Measurements from ENCODE around the gene CSE1L. TPM values are rescaled to one million over a fixed set of nuclear protein-coding genes. Genes with fewer than 3 reads are reported as not detected.
"Not testable (repeated sequence)": the region's sequence is repeated elsewhere in the genome, so short reads cannot be mapped to it uniquely, and the experiment has no call there.

The CSE1L gene
- total and polyA plus RNA-seq, 8 donors: 41.5 to 87.9 (median 75.8) TPM

DNA sequence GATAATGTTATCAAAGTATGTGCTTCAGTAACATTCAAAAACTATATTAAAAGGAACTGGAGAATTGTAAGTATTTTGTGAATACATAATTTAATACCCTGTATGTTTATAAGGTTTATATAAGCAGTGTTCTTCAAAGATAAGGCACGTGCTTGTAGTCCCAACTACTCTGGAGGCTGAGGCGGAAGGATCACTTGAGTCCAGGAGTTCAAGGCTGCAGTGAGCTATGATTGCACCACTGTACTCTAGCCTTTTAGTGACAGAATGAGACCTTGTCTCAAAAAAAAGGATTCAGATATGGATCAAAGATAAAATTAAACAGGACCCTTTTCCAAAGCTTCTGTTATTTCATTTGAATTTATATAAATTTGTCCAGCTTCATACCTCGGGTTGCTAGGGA, 17.2 kb downstream of the CSE1L start:
- peaks cover 0 to 90% of the 10 kb centered on the region in 2 donors for H3K36me3 ChIP-seq
- ATAC-seq: no peak

DNA sequence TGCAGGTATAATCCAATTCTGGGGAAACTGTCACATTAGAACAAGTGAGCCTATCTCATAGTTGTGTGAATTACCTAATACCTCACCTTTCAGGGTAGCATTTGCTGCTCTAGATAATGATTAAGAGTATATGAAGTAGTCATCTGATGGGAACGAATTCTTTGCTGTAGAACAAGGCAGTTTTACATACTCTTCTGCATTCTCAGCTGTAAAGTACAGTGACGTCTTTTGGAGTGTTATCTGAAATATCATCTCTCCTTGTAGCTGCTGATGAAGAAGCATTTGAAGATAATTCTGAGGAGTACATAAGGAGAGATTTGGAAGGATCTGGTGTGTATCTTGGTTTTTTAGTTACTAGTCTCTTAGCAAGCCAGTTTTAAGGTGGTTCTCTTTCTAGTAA, 28.4 kb downstream of the CSE1L start:
- no peak for ATAC-seq
- intact Hi-C loops (cut with DNase I): no loop called here
- TF ChIP-seq, protein P1, sequence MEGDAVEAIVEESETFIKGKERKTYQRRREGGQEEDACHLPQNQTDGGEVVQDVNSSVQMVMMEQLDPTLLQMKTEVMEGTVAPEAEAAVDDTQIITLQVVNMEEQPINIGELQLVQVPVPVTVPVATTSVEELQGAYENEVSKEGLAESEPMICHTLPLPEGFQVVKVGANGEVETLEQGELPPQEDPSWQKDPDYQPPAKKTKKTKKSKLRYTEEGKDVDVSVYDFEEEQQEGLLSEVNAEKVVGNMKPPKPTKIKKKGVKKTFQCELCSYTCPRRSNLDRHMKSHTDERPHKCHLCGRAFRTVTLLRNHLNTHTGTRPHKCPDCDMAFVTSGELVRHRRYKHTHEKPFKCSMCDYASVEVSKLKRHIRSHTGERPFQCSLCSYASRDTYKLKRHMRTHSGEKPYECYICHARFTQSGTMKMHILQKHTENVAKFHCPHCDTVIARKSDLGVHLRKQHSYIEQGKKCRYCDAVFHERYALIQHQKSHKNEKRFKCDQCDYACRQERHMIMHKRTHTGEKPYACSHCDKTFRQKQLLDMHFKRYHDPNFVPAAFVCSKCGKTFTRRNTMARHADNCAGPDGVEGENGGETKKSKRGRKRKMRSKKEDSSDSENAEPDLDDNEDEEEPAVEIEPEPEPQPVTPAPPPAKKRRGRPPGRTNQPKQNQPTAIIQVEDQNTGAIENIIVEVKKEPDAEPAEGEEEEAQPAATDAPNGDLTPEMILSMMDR (IDR thresholded peaks at IDR 0.05): no peak
- peaks cover 0 to 94% of the 10 kb centered on the region in 2 donors for H3K36me3 ChIP-seq
- no peaks in the 10 kb centered on the region for H3K9me3 ChIP-seq
- H3K4me3 ChIP-seq: no peak overlapping the region
- H3K27me3 ChIP-seq: no peaks in the 10 kb centered on the region
- H3K27ac ChIP-seq: no peak overlapping the region
- no peaks in the 10 kb centered on the region for H3K4me1 ChIP-seq
- DNase-seq: no peak

More for the DNA sequence above, 17.2 kb downstream of the CSE1L start:
- TF ChIP-seq, protein P1 (IDR thresholded peaks at IDR 0.05): no peak
- H3K27ac ChIP-seq: no peak overlapping the region
- H3K4me1 ChIP-seq: no peaks in the 10 kb centered on the region
- intact Hi-C loops (cut with DNase I): no loop called here
- H3K27me3 ChIP-seq: no peaks in the 10 kb centered on the region
- no peak overlapping the region for H3K4me3 ChIP-seq
- no peak for DNase-seq
- no peaks in the 10 kb centered on the region for H3K9me3 ChIP-seq

DNA sequence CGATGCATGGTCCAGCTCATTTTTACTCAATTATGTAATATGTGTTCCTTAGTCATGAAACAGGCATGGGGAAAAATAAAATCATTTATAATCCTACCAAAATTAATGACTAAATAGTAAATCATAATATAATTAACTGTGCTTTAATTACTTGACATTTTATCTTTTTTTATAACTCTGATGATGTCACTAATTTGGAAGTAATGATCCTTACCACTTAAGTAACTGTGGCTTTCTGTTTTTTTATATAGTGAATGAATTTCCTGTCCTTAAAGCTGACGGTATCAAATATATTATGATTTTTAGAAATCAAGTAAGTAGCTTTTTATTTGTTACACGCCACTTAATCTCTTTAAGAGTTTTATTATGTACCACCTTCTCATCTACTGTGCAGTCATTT, 32.2 kb downstream of the CSE1L start:
- ATAC-seq (no peak), DNase-seq (no peak)
- Histone ChIP-seq H3K4me3 (no peak overlapping the region), H3K9me3 (no peaks in the 10 kb centered on the region), H3K27me3 (no peaks in the 10 kb centered on the region), H3K27ac (no peak overlapping the region), H3K4me1 (no peaks in the 10 kb centered on the region), H3K36me3 (peaks cover 0 to 94% of the 10 kb centered on the region in 2 donors)
- intact Hi-C loops (cut with DNase I): no loop called here
- TF ChIP-seq, protein P1 (IDR thresholded peaks at IDR 0.05): no peak

DNA sequence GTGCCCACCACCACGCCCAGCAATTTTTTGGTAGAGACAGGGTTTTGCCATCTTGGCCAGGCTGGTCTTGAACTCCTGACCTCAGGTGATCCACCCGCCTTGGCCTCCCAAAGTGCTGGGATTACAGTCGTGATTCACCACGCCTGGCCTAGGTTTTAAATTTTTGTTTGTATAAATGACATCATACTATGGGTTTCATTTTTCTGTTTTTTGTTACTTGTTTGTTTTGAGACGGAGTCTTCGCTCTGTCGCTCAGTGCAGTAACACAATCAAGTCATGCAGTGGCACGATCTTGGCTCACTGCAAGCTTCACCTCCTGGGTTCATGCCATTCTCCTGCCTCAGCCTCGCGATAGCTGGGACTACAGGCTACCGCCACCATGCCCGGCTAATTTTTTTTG, 36.2 kb downstream of the CSE1L start:
- ATAC-seq; H3K27me3 ChIP-seq; DNase-seq; H3K9me3 ChIP-seq; intact Hi-C loops (cut with DNase I); H3K4me1 ChIP-seq; H3K4me3 ChIP-seq; H3K27ac ChIP-seq: not testable (repeated sequence)
- H3K36me3 ChIP-seq: peaks cover 0 to 100% of the 10 kb centered on the region in 2 donors

DNA sequence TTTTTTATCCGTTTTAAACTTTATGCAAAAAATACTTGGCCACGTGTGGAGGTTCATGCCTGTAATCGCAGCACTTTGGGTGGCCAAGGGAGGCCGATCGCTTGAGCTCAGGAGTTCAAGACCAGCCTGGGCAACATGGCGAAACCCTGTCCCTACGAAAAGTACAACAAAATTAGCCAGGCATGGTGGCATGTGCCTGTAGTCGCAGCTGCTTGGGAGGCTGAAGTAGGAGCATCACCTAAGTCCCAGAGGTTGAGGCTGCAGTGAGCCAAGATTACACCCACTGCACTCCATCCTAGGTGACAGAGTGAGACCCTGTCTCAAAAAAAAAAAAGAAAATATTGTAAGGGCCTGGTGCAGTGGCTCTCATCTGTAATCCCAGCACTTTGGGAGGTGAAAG, 45.0 kb downstream of the CSE1L start:
- Histone ChIP-seq H3K4me1 (no peaks in the 10 kb centered on the region), H3K36me3 (peaks cover 3 to 100% of the 10 kb centered on the region in 2 donors), H3K4me3 (no peak overlapping the region), H3K27ac (no peak overlapping the region), H3K27me3 (no peaks in the 10 kb centered on the region), H3K9me3 (no peaks in the 10 kb centered on the region)
- intact Hi-C loops (cut with DNase I): no loop called here
- ATAC-seq: no peak
- no peak for DNase-seq
- TF ChIP-seq, protein P1 (IDR thresholded peaks at IDR 0.05): no peak

DNA sequence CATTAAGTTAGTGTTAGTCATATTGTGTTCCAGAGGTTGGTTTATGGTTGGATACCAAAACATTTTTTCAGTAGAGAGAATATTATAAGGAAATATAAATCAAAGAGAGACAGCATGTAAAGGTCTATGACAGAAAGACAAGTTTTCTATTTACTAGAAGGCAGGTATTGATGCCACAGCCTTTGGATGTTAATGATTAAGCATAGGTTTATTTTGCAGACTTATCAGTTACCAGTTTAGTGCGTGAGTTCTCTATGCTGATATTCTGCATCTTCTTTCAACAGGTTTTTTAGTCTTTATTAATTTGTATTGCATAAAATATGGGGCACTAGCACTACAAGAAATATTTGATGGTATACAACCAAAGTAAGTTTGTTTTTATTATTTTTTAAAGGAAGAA, 45.6 kb downstream of the CSE1L start:
- H3K4me1 ChIP-seq: no peaks in the 10 kb centered on the region
- no peak for ATAC-seq
- peaks cover 3 to 100% of the 10 kb centered on the region in 2 donors for H3K36me3 ChIP-seq
- no peak for DNase-seq
- no peaks in the 10 kb centered on the region for H3K9me3 ChIP-seq
- intact Hi-C loops (cut with DNase I): no loop called here
- TF ChIP-seq, protein P1 (IDR thresholded peaks at IDR 0.05): no peak
- no peaks in the 10 kb centered on the region for H3K27me3 ChIP-seq
- H3K4me3 ChIP-seq: no peak overlapping the region
- H3K27ac ChIP-seq: no peak overlapping the region
